ENCODE measurements around the gene CASP14. TPM values are rescaled to one million over a fixed set of nuclear protein-coding genes. Genes with fewer than 3 reads are reported as not detected.
"Not testable (repeated sequence)": the region's sequence is repeated elsewhere in the genome, so short reads cannot be mapped to it uniquely, and the experiment has no call there.

CASP14 gene
- total RNA-seq = 0.16 TPM

- peak; percentile 94 for ATAC-seq
Measured at GRCh38 chr19:15048885-15049541, at the start of gene CASP14. Gene CASP14, plus strand, starts transcription at chr19:15049480. Its CDS starts 2,772 bp downstream, at chr19:15052252.

DNA sequence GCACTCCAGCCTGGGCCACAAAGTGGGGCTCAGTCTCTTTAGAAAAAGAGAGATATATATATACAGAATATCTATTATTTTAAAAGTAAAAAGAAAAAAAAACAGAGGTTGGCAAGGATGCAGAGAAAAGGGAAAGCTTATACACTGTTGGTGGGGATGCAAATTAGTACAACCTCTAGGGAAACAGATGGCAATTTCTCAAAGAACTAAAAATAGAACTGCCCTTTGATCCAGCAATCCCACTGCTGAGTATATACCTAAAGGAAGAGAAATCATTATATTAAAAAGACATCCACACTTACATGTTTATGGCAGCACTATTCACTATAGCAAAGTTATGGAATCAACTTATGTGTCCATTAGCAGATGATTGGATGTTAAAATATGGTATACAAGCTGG, 41.0 kb upstream of the CASP14 start:
- ATAC-seq = no peak

GRCh38 chr19:15010501-15011300, 38.6 kb upstream of the CASP14 start:
- no peak for ATAC-seq

DNA sequence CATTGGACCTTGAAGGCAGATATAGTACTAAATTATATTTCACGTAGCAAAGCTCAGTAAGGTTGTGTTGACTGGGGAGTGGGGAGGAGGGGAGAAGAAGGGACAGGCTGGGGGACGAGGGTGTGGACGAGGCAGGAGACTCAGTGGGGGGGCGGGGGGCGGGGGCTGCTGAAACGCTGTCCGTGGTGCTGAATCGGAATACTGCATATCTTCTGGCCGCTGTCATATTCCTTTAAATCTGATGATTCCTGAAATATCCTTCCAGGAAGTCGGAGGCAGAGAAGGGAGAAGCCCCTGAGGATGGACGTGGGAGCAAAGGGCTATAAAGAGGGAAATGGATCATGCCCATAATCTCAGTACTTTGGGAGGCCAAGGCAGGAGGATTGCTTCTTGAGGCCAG, 34.7 kb upstream of the CASP14 start:
- no peak for ATAC-seq

GRCh38 chr19:15015946-15016542, 33.2 kb upstream of the CASP14 start:
- no peak for ATAC-seq

DNA sequence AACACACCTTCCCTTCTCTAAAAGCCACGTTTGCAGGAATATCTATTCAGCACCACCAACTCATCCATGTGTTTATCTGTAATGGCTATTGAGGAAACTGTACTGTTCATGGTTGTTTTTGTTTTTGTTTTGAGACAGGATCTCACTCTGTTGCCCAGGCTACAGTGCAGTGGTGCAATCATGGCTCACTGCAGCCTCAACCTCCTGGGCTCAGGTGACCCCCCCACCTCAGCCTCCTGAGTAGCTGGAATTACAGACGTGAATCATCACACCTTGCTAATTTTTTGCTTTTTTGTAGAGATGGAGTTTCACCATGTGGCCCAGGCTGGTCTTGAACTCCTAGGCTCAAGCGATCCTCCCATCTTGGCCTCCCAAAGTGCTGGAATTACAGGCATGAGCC, 30.4 kb upstream of the CASP14 start:
- not testable (repeated sequence) for ATAC-seq

- no peak for ATAC-seq
Measured at GRCh38 chr19:15021286-15022007, 27.8 kb upstream of the CASP14 start.

GRCh38 chr19:15022752-15023151, 26.5 kb upstream of the CASP14 start:
- ATAC-seq = no peak

DNA sequence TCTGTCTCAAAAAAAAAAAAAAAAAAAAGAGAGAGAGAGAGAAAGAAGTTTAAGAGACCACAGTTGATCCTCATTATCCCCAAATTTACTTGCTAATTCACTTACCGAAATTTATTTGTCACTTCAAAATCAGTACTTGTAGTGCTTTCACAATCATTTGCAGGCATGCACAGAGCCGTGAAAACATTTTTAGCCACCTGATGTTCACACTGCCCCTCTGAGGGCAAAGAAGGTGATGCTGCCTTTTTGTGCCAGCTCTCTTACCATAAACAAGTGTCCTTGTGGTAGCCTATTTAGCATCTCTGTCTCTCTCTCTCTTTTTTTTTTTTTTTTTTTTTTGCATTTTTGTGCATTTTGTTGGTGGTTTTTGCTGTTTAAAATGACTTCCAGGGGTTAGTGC, 24.1 kb upstream of the CASP14 start:
- ATAC-seq = no peak

DNA sequence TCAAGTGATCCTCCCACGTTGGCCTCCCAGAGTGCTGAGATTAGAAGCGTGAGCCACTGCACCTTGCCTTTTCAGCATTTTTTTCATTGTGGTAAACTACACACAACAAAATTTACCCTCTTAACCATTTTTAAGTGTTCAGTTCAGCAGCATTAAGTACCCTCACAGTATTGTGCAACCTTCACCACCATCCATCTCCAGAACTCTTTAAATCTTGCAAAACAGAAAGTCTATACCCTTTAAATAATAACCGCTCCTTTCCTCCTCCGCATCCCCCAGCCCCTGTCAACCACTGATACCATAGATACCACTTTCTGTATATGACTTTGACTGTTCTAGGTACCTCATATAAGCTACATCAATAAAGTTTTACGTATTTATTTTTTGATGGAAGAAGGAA, 20.8 kb upstream of the CASP14 start:
- no peak for ATAC-seq

DNA sequence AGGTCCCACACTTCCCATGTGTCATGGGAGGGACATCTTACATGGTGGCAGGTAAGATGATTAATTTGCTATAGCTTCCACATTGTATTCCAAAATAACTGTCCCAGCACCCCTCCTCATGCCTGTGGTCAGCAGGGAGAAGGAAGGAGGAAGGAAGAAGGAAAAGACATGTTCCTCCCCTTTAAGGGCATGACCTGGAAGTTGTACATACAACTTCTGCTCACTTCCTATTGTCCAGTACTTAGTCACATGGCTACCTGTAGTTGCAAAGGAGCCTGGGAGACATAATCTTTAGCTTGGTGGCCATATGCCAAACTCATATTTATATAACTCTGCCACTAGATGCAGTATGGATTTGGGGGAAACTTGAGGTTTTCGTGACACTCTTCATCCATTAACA, 17.6 kb upstream of the CASP14 start:
- ATAC-seq = no peak

DNA sequence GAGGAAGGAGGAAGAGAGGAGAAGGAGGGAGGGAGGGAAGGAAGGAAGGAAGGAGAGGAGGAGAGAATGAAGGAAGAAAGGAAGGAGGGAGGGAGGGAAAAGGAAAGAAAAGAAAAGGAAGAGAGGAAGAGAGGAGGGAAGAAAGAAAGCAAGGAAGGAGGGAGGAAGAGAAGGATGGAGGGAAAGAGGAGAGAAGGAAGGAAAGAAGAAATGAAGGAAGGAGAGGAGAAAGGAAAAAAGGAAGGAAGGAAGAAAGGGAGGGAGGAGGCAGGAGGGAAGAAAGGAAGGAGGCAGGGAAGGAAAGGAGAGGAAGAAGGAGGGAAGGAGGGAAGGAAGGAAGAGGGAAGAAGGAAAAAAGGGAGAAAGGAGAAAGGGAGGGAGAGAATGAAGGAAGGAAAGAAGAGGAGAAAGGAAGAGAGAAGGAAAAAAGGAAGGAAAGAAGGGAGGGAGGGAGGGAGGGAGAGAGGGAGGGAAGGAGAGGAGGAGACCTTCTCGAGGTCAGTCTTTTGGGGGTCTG, 13.4 kb upstream of the CASP14 start:
- ATAC-seq = no peak

DNA sequence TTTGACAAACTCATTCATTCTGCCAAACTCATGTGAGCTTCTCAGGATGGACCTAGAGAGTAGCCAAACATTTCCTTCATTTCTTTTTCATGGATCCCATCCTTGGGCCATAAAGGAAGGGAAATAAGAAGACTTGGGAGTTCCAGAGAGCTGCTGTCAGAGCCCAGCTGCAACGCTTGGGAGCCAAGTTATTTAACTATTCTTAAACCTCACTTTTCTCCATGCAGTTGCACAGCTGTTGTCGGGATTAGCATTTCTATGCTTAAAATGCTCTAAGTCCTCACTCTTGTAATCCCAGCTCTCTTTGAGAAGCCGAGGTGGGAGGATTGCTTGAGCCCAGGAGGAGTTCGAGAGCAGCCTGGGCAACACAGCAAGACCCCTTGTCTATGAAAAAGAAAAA, 11.7 kb upstream of the CASP14 start:
- ATAC-seq = no peak

DNA sequence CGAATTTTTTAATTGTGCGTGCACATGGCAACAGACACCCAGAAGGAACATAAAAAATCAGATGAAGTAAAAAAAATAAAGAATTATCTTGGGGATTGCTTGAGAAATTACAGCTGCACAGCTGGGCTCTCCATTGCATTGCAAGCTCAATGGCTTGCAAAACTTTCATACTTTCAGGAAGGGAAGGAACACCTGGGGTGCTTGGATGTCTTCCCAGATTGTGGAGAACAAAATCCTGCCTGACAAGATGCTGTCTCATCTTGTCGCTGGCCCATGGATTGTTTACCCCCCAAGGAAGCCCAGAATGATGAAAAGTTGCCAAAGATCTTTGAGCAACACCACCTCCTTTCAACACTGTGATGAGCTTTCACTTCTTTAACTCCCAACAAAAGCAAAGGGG, 11.0 kb upstream of the CASP14 start:
- ATAC-seq = peak; percentile 70

GRCh38 chr19:15042003-15042402, 7.3 kb upstream of the CASP14 start:
- no peak for ATAC-seq

- ATAC-seq = no peak
Measured at GRCh38 chr19:15042826-15043225, 6.5 kb upstream of the CASP14 start.

DNA sequence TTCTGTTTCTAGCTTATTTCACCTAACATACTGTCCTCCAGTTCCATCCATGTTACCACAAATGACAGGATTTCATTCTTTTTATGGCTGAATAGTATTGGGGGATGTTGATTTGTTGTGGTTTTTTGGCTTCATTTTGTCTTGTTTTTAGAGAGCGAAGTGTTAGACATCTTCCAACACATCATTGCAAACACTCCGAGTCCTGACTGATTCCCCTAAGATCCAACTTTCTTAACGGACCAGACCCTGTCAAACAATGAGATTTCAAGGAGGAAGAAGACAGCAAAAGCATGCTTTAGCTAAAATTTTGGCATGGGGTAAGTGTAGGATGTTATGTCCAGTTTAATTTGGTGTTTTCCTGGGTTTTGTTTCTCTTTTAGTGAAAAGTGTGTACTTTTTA, 3.8 kb upstream of the CASP14 start:
- ATAC-seq = no peak

DNA sequence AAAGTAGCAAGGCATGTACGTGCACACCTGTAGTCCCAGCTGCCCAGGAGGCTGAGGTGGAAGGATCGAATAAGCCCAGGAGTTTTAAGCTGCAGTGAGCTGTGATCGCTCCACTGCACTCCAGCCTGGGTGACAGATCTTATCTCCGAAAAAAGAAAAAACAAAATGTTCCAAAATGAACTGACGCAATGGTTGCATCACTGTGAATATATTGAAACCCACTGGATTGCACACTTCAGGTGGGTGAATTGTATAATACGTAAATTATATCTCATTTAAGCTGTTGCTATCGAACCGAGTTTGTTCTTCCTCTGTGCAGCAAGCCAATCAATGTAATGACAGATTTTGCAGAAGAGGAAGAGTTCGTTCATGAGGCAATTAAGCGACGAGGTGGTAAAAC, 1.6 kb upstream of the CASP14 start:
- ATAC-seq = no peak

GRCh38 chr19:15048128-15048527, 1.2 kb upstream of the CASP14 start:
- no peak for ATAC-seq

DNA sequence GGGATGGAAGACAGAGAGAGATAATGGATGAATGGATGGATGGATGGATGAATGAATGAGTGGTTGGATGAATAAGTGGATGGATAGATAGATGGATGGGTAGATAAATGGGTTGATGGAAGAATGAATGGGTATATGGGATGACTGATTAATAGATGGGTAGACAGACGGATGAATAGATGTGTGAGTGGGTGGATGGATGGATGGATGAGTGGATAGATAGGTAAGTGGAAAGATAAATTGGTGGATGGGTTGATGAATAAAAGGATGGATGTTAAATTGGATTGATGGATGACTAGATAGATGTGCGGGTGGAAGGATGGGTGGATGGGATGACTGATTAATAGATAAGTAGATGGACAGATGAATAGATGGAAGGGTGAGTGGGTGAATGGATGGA, 1.4 kb downstream of the CASP14 start:
- no peak for ATAC-seq

DNA sequence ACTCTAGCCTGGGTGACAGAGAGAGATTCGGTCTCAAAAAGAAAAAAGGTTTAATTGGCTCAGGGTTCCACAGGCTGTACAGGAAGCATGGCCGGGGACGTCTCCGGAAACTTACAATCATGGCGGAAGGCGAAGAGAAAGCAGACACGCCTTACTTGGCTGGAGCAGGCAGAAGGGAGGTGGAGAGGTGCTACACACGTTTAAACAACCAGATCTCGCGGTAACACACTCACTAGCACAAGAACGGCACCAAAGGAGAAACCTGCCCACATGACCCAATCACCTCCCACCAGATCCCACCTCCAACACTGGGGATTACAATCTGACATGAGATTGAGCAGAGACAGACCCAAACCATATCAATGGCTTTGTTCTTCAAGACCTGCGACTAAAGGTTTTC, 12.8 kb downstream of the CASP14 start:
- ATAC-seq = no peak

DNA sequence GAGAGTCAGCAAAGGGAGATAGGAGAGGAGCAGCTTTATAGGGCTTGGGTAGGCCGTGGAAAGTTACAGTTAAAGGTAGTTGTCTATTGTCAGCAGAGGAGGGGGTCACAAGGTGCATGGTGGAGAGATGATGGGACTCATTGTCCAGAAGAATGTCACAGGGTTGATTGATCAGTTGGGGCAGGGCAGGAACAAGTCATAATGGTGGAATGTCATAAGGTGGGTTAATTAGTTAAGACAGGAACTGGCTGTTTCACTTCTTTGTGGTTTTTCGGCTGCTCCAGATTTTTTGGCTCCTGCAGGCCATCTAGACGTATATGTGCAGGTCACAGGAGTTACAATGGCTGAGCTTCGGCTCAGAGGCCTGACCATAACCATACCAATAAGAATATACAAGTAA, 21.1 kb downstream of the CASP14 start:
- not testable (repeated sequence) for ATAC-seq
